Retinal pigment epithelial cell (primary cell): ENCODE measurements around the gene ZNF217.

Experiments
- DNase-seq: peaks from one replicate; pipeline ENCODE4 v3.0.0-alpha.2; 2010; ENCODE audit warnings: low read depth
- H3K4me3 ChIP-seq: 2 replicates; pipeline ENCODE4 v1.5.1; 2011; ENCODE audit warnings: mild to moderate bottlenecking, low read length, control low read depth, moderate library complexity
- CTCF ChIP-seq: conservative IDR thresholded peaks from 2 replicates; pipeline ENCODE4 v1.5.1; 2011; ENCODE audit warnings: low read depth, low read length, control low read depth, inconsistent platforms

Gene ZNF217

GRCh38 chr20:53580376-53581111, 13.1 kb downstream of the ZNF217 start:
- H3K4me3 ChIP-seq, result no peak overlapping the region
- no peak for DNase-seq
- no peak for TF ChIP-seq CTCF

GRCh38 chr20:53579581-53580375, 13.9 kb downstream of the ZNF217 start:
- H3K4me3 ChIP-seq, result peak overlapping the region; percentile 1
- DNase-seq, result no peak
- TF ChIP-seq CTCF, result no peak

- no peak for TF ChIP-seq CTCF
- DNase-seq, result no peak
- no peak overlapping the region for H3K4me3 ChIP-seq
Observed at GRCh38 chr20:53579266-53579580, 14.4 kb downstream of the ZNF217 start.

GRCh38 chr20:53578492-53579222, 15.0 kb downstream of the ZNF217 start:
- peak; percentile 48 for DNase-seq
- no peak overlapping the region for H3K4me3 ChIP-seq
- peak; percentile 63 for TF ChIP-seq CTCF

- H3K4me3 ChIP-seq, result no peak overlapping the region
- DNase-seq, result no peak
- no peak for TF ChIP-seq CTCF
Observed at GRCh38 chr20:53576586-53577318, 16.9 kb downstream of the ZNF217 start.

- DNase-seq, result no peak
- no peak overlapping the region for H3K4me3 ChIP-seq
- no peak for TF ChIP-seq CTCF
Observed at GRCh38 chr20:53576195-53576580, 17.5 kb downstream of the ZNF217 start.
